Liver (tissue), 3 donors: ENCODE measurements around the gene SYNM.

ENCODE experiments used
- CTCF ChIP-seq: fragments of 150-350 bp; IDR thresholded peaks from 2 replicates; pipeline ENCODE4 v1.5.1; 2017; ENCODE audit warnings: improper control_type of control experiment, low read depth, low read length; ENCODE audit not compliant: missing input control
- EGR1 ChIP-seq, 2 donors: IDR thresholded peaks; 2 replicates each; pipeline ENCODE4 v1.6.1; 2016 to 2018; ENCODE audit warnings: antibody characterized with exemption in 2 of 2, low read depth in 2 of 2
- FOXA1 ChIP-seq: IDR thresholded peaks from 2 replicates; pipeline ENCODE4 v1.6.1; 2016; ENCODE audit warnings: antibody characterized with exemption
- GABPA ChIP-seq, 2 donors: IDR thresholded peaks in 1 of 2; conservative IDR thresholded peaks in 1 of 2; 2 replicates each; pipeline ENCODE4 v1.6.1; 2016; ENCODE audit warnings: antibody characterized with exemption in 2 of 2, mild to moderate bottlenecking in 1 of 2, moderate library complexity in 1 of 2
- HNF4A ChIP-seq, 2 donors: conservative IDR thresholded peaks; 2 replicates each; pipeline ENCODE4 v1.6.1; 2016; ENCODE audit warnings: antibody characterized with exemption in 2 of 2, mild to moderate bottlenecking in 2 of 2
- JUND ChIP-seq, 2 donors: IDR thresholded peaks; 2 replicates each; pipeline ENCODE4 v1.6.1; 2016; ENCODE audit warnings: antibody characterized with exemption in 2 of 2
- MAX ChIP-seq: IDR thresholded peaks from 2 replicates; pipeline ENCODE4 v1.6.1; 2016; ENCODE audit warnings: antibody characterized with exemption
- REST ChIP-seq: IDR thresholded peaks from 2 replicates; pipeline ENCODE4 v1.6.1; 2016; ENCODE audit warnings: antibody characterized with exemption, mild to moderate bottlenecking
- TAF1 ChIP-seq: conservative IDR thresholded peaks from 2 replicates; pipeline ENCODE4 v1.6.1; 2016; ENCODE audit warnings: antibody characterized with exemption, mild to moderate bottlenecking
- YY1 ChIP-seq: IDR thresholded peaks from 2 replicates; pipeline ENCODE4 v1.6.1; 2016; ENCODE audit warnings: antibody characterized with exemption, mild to moderate bottlenecking
- ZBTB33 ChIP-seq: IDR thresholded peaks from 2 replicates; pipeline ENCODE4 v1.6.1; 2016; ENCODE audit warnings: antibody characterized with exemption
- donor health status: healthy.
- donor health status: healthy.

- TF ChIP-seq CTCF = no peak
- TF ChIP-seq MAX = no peak
- no peak for TF ChIP-seq JUND (IDR thresholded peaks at IDR 0.05)
- no peak for TF ChIP-seq ZBTB33
- TF ChIP-seq YY1 = no peak
- no peak for TF ChIP-seq TAF1
- TF ChIP-seq GABPA (IDR thresholded peaks at IDR 0.05 in 1 of 2, conservative IDR thresholded peaks at IDR 0.05 in 1 of 2) = no peak
- TF ChIP-seq FOXA1 = no peak
- TF ChIP-seq EGR1 (IDR thresholded peaks at IDR 0.05; ENCODE audit: low read depth in 2 of 2) = no peak
- TF ChIP-seq HNF4A (conservative IDR thresholded peaks at IDR 0.05) = no peak
- no peak for TF ChIP-seq REST
Observed at GRCh38 chr15:99167640-99168039, 62.8 kb downstream of the SYNM start.
